GM12875 (cell line): ENCODE results near the gene PPM1J.

Experiments
- H3K4me3 ChIP-seq: one replicate; pipeline ENCODE4 v1.5.1; 2011; ENCODE audit warnings: low read depth, low read length, control low read depth
- CTCF ChIP-seq: IDR thresholded peaks from 2 replicates; pipeline ENCODE4 v1.5.1; 2011; ENCODE audit warnings: low read depth, mild to moderate bottlenecking, control low read depth, inconsistent platforms, low read length, moderate library complexity, borderline replicate concordance; ENCODE audit not compliant: insufficient read depth

Gene PPM1J

GRCh38 chr1:112712191-112712590 is 2.9 kb downstream of the PPM1J start:
- TF ChIP-seq CTCF: no peak
- H3K4me3 ChIP-seq: no peak overlapping the region

GRCh38 chr1:112711670-112712069 is 3.5 kb downstream of the PPM1J start:
- no peak overlapping the region for H3K4me3 ChIP-seq
- TF ChIP-seq CTCF: no peak

- H3K4me3 ChIP-seq: no peak overlapping the region
- no peak for TF ChIP-seq CTCF
These were observed 4.1 kb downstream of the PPM1J start for GRCh38 chr1:112711041-112711440.

- H3K4me3 ChIP-seq: no peak overlapping the region
- no peak for TF ChIP-seq CTCF
These were observed 4.5 kb downstream of the PPM1J start for GRCh38 chr1:112710586-112710985.

- H3K4me3 ChIP-seq: no peak overlapping the region
- no peak for TF ChIP-seq CTCF
These were observed 5.0 kb downstream of the PPM1J start for GRCh38 chr1:112710159-112710558.

- no peak for TF ChIP-seq CTCF
- H3K4me3 ChIP-seq: no peak overlapping the region
These were observed 6.6 kb downstream of the PPM1J start for GRCh38 chr1:112708489-112708888.

- no peak overlapping the region for H3K4me3 ChIP-seq
- TF ChIP-seq CTCF: no peak
These were observed 7.1 kb downstream of the PPM1J start for GRCh38 chr1:112708002-112708448.
